ENCODE data around the gene GALNT5. TPM values are rescaled to one million over a fixed set of nuclear protein-coding genes. Genes with fewer than 3 reads are reported as not detected.

The GALNT5 gene
- polyA plus RNA-seq (2013) = 0.18 and 0.19 TPM in 2 replicates

DNA sequence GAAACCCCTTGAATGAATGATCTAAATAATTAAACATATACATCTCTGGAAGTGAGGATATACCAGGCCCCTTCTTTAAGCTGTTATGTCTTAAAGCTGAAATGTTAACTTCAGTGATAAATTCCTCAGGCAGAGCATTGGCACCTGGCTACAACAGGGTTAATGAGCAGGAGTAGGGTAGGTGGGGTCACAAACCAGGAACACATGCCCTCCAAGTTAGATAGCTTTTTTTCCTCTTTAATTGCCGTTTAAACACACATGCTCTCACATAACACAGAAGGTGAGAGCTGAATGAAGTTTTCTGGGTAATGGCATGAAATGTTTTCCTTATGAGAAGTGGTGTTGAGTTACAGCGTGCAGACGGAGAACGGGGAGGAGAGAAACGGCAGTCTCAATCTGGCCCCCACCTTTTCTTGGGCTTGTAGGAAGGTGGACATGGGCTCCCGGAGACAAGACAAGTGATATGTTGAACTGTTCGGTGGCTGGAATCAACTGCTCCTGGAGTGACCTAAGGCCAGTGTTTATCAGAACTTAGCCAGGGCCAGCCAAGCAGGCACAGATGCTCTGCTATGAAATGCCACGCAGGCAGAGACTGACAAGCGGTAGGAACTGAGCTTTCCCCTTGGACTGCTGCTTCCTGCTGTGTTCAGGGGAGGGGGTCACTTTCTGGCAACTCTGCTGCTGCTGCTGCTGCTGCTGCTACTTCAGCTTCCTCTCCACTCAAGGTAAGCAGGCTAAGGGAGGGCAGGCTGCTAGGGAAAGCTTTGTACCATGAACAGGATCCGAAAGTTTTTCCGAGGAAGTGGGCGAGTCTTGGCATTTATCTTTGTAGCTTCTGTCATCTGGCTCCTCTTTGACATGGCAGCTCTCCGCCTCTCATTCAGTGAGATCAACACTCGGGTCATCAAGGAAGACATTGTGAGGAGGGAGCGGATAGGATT lies at the start of gene GALNT5:
GALNT5 (plus strand) TSS at position 394 of the 941 bp plus-strand sequence; CDS start at position 772, 378 bp downstream.
- Histone ChIP-seq H3K27me3 (ENCODE audit: insufficient read depth, low read length) (no peaks in the 10 kb centered on the region), H3K9ac (ENCODE audit: low read length) (no peak within 1 kb of the TSS), H4K12ac (ENCODE audit: low read depth, low read length) (no peak within 1 kb of the TSS), H3K4me2 (ENCODE audit: low read length) (peak within 1 kb of the TSS; percentile 66), H3K4ac (ENCODE audit: low read depth, low read length) (no peak within 1 kb of the TSS), H2BK5ac (ENCODE audit: low read depth, low read length, poor library complexity) (no peak within 1 kb of the TSS), H3K9me3 (ENCODE audit: insufficient read depth, low read depth, low read length) (no peaks in the 10 kb centered on the region), H4K91ac (ENCODE audit: low read depth, low read length) (no peak within 1 kb of the TSS), H3K23ac (ENCODE audit: low read length) (no peak within 1 kb of the TSS), H2AK5ac (ENCODE audit: low read length) (no peak within 1 kb of the TSS), H3K36me3 (ENCODE audit: control insufficient read depth in 1 of 2, insufficient read depth in 2 of 2, low read length in 2 of 2) (no peaks in the 10 kb centered on the region), H3K4me1 (ENCODE audit: control insufficient read depth in 1 of 2, insufficient read depth in 2 of 2, low read length in 2 of 2) (peaks cover 9 to 10% of the 10 kb centered on the region in 2 experiments), H2AFZ (ENCODE audit: insufficient read depth, low read length, poor library complexity) (peak within 1 kb of the TSS; percentile 46), H4K8ac (ENCODE audit: low read depth, low read length) (no peak within 1 kb of the TSS), H3K4me3 (ENCODE audit: low read depth, low read length) (peak within 1 kb of the TSS; percentile 40), H3K79me2 (ENCODE audit: control insufficient read depth, insufficient read depth, low read length, poor library complexity) (no peaks in the 10 kb centered on the region), H2BK120ac (ENCODE audit: insufficient read depth, low read length, poor library complexity) (no peak within 1 kb of the TSS), H3K79me1 (ENCODE audit: low read length) (peaks cover 2% of the 10 kb centered on the region), H3K18ac (ENCODE audit: low read length) (no peak within 1 kb of the TSS), H2BK12ac (ENCODE audit: low read length) (no peak within 1 kb of the TSS), H3K14ac (ENCODE audit: low read length) (no peak within 1 kb of the TSS), H3K27ac (ENCODE audit: low read depth, low read length) (no peak within 1 kb of the TSS)
- no peak for DNase-seq
- no CpG with 5 or more reads among the region's 15 CpGs for WGBS (ENCODE audit: extremely low coverage, insufficient coverage, insufficient read length)

DNA sequence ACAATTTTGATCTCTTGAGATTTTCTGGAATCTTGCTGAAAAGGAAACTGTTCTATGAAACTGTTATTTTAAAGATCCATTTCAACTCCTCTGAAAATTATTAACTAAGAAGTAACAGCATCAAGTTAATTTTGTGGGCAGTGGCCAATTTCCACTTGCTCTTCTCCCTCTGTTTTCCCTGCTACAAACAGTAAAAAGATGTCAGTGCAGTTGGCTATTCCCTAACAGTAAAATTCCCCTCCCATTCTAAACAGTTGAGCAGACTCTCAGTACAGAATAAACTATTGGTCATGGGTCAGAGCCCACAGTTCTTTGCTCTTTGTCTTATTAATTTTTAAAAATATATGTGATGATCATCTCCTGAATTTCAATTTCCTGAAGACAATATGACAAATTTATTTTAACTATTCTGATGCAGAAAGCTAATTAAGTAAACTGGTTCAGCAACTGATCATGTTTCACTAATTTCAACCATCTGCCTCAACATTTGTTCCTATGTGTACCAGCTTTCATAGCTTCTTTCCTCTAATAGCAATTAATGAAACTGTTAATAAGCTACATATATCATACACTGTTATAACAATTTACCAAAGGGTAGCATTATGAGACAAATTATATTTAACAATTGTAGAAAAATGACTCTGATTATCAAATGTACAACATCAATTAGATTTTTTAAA lies 41.1 kb upstream of the GALNT5 start:
- no peak overlapping the region for H3K27ac ChIP-seq (ENCODE audit: low read depth, low read length)
- no peaks in the 10 kb centered on the region for H3K79me1 ChIP-seq (ENCODE audit: low read length)
- no peak overlapping the region for H2AFZ ChIP-seq (ENCODE audit: insufficient read depth, low read length, poor library complexity)
- no peak overlapping the region for H2BK5ac ChIP-seq (ENCODE audit: low read depth, low read length, poor library complexity)
- no peak overlapping the region for H3K14ac ChIP-seq (ENCODE audit: low read length)
- no peak overlapping the region for H3K4ac ChIP-seq (ENCODE audit: low read depth, low read length)
- no peak overlapping the region for H4K8ac ChIP-seq (ENCODE audit: low read depth, low read length)
- H3K23ac ChIP-seq (ENCODE audit: low read length) = no peak overlapping the region
- no peak overlapping the region for H3K9ac ChIP-seq (ENCODE audit: low read length)
- H3K27me3 ChIP-seq (ENCODE audit: insufficient read depth, low read length) = no peaks in the 10 kb centered on the region
- H3K4me1 ChIP-seq (ENCODE audit: control insufficient read depth in 1 of 2, insufficient read depth in 2 of 2, low read length in 2 of 2) = no peaks in the 10 kb centered on the region
- no peak overlapping the region for H3K4me2 ChIP-seq (ENCODE audit: low read length)
- H3K9me3 ChIP-seq (ENCODE audit: insufficient read depth, low read depth, low read length) = no peaks in the 10 kb centered on the region
- H3K4me3 ChIP-seq (ENCODE audit: low read depth, low read length) = no peak overlapping the region
- DNase-seq = no peak
- H3K79me2 ChIP-seq (ENCODE audit: control insufficient read depth, insufficient read depth, low read length, poor library complexity) = no peaks in the 10 kb centered on the region
- no peak overlapping the region for H4K12ac ChIP-seq (ENCODE audit: low read depth, low read length)
- no peaks in the 10 kb centered on the region for H3K36me3 ChIP-seq (ENCODE audit: control insufficient read depth in 1 of 2, insufficient read depth in 2 of 2, low read length in 2 of 2)
- no peak overlapping the region for H2AK5ac ChIP-seq (ENCODE audit: low read length)
- no peak overlapping the region for H3K18ac ChIP-seq (ENCODE audit: low read length)
- H4K91ac ChIP-seq (ENCODE audit: low read depth, low read length) = no peak overlapping the region
- no peak overlapping the region for H2BK120ac ChIP-seq (ENCODE audit: insufficient read depth, low read length, poor library complexity)
- no peak overlapping the region for H2BK12ac ChIP-seq (ENCODE audit: low read length)

- Histone ChIP-seq H3K23ac (ENCODE audit: low read length) (no peak overlapping the region), H3K27ac (ENCODE audit: low read depth, low read length) (no peak overlapping the region), H2AK5ac (ENCODE audit: low read length) (no peak overlapping the region), H2AFZ (ENCODE audit: insufficient read depth, low read length, poor library complexity) (no peak overlapping the region), H4K91ac (ENCODE audit: low read depth, low read length) (no peak overlapping the region), H4K8ac (ENCODE audit: low read depth, low read length) (no peak overlapping the region), H3K79me1 (ENCODE audit: low read length) (no peaks in the 10 kb centered on the region), H3K4ac (ENCODE audit: low read depth, low read length) (no peak overlapping the region), H4K12ac (ENCODE audit: low read depth, low read length) (no peak overlapping the region), H3K4me2 (ENCODE audit: low read length) (no peak overlapping the region), H3K79me2 (ENCODE audit: control insufficient read depth, insufficient read depth, low read length, poor library complexity) (no peaks in the 10 kb centered on the region), H3K9ac (ENCODE audit: low read length) (no peak overlapping the region), H2BK120ac (ENCODE audit: insufficient read depth, low read length, poor library complexity) (no peak overlapping the region), H3K4me1 (ENCODE audit: control insufficient read depth in 1 of 2, insufficient read depth in 2 of 2, low read length in 2 of 2) (no peaks in the 10 kb centered on the region), H3K18ac (ENCODE audit: low read length) (no peak overlapping the region), H3K14ac (ENCODE audit: low read length) (no peak overlapping the region), H2BK5ac (ENCODE audit: low read depth, low read length, poor library complexity) (no peak overlapping the region), H2BK12ac (ENCODE audit: low read length) (no peak overlapping the region), H3K27me3 (ENCODE audit: insufficient read depth, low read length) (no peaks in the 10 kb centered on the region), H3K4me3 (ENCODE audit: low read depth, low read length) (no peak overlapping the region), H3K36me3 (ENCODE audit: control insufficient read depth in 1 of 2, insufficient read depth in 2 of 2, low read length in 2 of 2) (no peaks in the 10 kb centered on the region), H3K9me3 (ENCODE audit: insufficient read depth, low read depth, low read length) (no peaks in the 10 kb centered on the region)
- no CpG with 5 or more reads among the region's 2 CpGs for WGBS (ENCODE audit: extremely low coverage, insufficient coverage, insufficient read length)
- DNase-seq = no peak
Measured at GRCh38 chr2:157217409-157217808, 40.1 kb upstream of the GALNT5 start.

GRCh38 chr2:157218911-157219310 lies 38.6 kb upstream of the GALNT5 start:
- no peaks in the 10 kb centered on the region for H3K27me3 ChIP-seq (ENCODE audit: insufficient read depth, low read length)
- no peaks in the 10 kb centered on the region for H3K9me3 ChIP-seq (ENCODE audit: insufficient read depth, low read depth, low read length)
- H2BK5ac ChIP-seq (ENCODE audit: low read depth, low read length, poor library complexity) = no peak overlapping the region
- H3K79me2 ChIP-seq (ENCODE audit: control insufficient read depth, insufficient read depth, low read length, poor library complexity) = no peaks in the 10 kb centered on the region
- no peak overlapping the region for H2BK12ac ChIP-seq (ENCODE audit: low read length)
- no peaks in the 10 kb centered on the region for H3K4me1 ChIP-seq (ENCODE audit: control insufficient read depth in 1 of 2, insufficient read depth in 2 of 2, low read length in 2 of 2)
- no peak overlapping the region for H3K4me2 ChIP-seq (ENCODE audit: low read length)
- H3K9ac ChIP-seq (ENCODE audit: low read length) = no peak overlapping the region
- H4K12ac ChIP-seq (ENCODE audit: low read depth, low read length) = no peak overlapping the region
- no CpG with 5 or more reads among the region's 2 CpGs for WGBS (ENCODE audit: extremely low coverage, insufficient coverage, insufficient read length)
- H3K14ac ChIP-seq (ENCODE audit: low read length) = no peak overlapping the region
- H2BK120ac ChIP-seq (ENCODE audit: insufficient read depth, low read length, poor library complexity) = no peak overlapping the region
- no peak overlapping the region for H3K27ac ChIP-seq (ENCODE audit: low read depth, low read length)
- H3K36me3 ChIP-seq (ENCODE audit: control insufficient read depth in 1 of 2, insufficient read depth in 2 of 2, low read length in 2 of 2) = no peaks in the 10 kb centered on the region
- H2AFZ ChIP-seq (ENCODE audit: insufficient read depth, low read length, poor library complexity) = no peak overlapping the region
- H3K23ac ChIP-seq (ENCODE audit: low read length) = no peak overlapping the region
- H3K4ac ChIP-seq (ENCODE audit: low read depth, low read length) = no peak overlapping the region
- H3K18ac ChIP-seq (ENCODE audit: low read length) = no peak overlapping the region
- no peak overlapping the region for H4K8ac ChIP-seq (ENCODE audit: low read depth, low read length)
- no peak for DNase-seq
- no peak overlapping the region for H3K4me3 ChIP-seq (ENCODE audit: low read depth, low read length)
- no peak overlapping the region for H4K91ac ChIP-seq (ENCODE audit: low read depth, low read length)
- H2AK5ac ChIP-seq (ENCODE audit: low read length) = no peak overlapping the region
- no peaks in the 10 kb centered on the region for H3K79me1 ChIP-seq (ENCODE audit: low read length)
